Stimulated activated CD8-positive, alpha-beta memory T cell treated with anti-CD3 and anti-CD28 coated beads, Interleukin-4, amount 100 ng/mL, for 4 hours (primary cell): ENCODE results near the gene KLLN.
A peak's percentile ranks its signal among the peaks of the same experiment; 100 is the strongest.
"Not testable (repeated sequence)": the region's sequence is repeated elsewhere in the genome, so short reads cannot be mapped to it uniquely, and the experiment has no call there.

ENCODE experiments used
- DNase-seq, 2 donors: peaks; one replicate each; pipeline ENCODE4 v3.0.0-alpha.2; 2020; ENCODE audit warnings: low read depth in 2 of 2, low spot score in 1 of 2

The KLLN gene

DNA sequence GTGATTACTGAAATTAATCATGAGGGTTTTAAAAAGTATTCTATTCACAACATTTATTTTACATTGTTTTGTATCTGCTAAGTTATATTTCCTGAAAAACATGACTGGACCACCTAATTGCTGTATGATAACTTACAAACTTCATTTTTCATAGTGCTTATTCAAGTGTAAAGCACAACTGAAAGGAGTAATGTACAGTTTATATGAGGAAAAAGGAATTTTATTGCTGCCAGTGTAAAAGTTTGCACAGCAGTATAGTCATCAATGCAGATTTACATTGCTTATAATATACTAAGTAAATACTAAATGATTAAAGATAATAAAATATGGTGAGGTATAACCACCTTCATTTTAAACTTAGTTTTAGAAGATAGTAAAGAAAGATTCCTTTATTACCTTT is 4.1 kb upstream of the KLLN start:
- no peak for DNase-seq

DNA sequence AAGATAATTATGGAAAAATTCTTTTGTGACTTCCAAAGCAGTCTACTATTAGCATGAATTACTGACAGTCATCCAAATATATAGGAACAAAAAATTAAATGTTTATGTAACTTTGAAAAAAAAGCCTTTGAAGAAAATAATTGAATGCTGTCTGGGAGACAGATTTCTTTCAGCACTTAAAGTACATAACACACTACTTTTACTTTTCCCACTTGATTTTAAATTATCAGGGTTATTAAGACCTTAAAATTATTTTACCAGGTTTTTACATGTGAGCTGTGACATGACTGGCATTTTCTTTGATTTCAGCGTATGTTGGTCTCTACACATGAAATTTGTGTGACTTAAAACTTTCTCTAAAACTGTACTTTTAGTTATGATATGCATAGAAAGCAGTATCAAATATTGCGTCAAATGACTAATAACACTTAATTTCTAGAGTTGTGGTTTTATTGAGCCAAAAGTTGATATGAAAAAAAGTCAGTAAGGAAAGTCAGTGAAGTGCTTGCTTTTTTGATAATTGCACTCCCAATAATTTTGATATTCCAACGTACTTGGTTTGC is 3.2 kb upstream of the KLLN start:
- DNase-seq, result no peak

DNA sequence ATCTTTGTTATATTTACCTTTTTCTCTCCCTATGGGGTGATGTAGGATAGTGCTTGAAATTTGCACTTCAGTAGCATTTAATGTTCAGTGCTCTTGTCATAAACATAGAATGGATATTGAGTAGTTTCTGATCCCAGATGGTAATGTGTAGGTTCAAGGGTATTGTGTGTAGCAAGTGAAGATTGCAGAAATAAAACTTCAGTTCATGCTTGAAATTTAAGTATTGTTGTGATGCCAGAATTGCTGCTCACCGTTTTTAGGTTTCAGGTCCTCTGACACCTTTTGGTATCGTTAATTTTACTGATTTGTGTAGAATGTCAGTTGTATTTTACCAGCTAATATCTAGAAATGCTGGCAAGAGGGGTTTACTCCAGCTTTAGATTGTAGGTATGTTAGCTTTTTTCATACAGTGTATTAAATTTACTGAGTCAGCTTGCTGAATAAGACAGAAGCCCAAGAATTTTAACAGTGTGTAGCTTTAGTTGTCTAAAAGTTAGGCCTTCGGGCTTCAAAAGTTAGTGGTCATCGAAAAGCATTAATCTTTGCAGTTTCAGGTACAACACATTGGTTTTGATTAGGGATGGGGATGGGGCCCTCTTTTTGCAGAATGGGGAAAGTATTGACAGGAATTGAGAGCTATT is 2.0 kb upstream of the KLLN start:
- DNase-seq, result no peak

DNA sequence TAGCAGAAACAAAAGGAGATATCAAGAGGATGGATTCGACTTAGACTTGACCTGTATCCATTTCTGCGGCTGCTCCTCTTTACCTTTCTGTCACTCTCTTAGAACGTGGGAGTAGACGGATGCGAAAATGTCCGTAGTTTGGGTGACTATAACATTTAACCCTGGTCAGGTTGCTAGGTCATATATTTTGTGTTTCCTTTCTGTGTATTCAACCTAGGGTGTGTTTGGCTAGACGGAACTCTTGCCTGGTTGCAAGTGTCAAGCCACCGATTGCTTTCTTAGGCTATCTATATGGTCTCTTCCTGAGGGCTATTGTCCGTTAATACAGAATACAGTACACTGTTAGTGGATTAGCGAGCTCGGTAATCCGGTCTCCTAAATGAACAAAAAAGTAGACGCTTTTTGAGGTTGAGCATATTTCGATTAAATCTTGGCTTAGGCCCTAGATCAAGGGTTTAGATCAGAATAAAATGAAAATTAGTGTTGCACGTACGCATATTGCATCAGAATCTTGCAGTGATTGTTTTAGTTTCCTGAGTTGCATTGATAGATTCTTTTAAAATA is 1.2 kb upstream of the KLLN start:
- no peak for DNase-seq

DNA sequence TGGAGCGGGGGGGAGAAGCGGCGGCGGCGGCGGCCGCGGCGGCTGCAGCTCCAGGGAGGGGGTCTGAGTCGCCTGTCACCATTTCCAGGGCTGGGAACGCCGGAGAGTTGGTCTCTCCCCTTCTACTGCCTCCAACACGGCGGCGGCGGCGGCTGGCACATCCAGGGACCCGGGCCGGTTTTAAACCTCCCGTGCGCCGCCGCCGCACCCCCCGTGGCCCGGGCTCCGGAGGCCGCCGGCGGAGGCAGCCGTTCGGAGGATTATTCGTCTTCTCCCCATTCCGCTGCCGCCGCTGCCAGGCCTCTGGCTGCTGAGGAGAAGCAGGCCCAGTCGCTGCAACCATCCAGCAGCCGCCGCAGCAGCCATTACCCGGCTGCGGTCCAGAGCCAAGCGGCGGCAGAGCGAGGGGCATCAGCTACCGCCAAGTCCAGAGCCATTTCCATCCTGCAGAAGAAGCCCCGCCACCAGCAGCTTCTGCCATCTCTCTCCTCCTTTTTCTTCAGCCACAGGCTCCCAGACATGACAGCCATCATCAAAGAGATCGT is 690 bp upstream of the KLLN start:
- not testable (repeated sequence) for DNase-seq

DNA sequence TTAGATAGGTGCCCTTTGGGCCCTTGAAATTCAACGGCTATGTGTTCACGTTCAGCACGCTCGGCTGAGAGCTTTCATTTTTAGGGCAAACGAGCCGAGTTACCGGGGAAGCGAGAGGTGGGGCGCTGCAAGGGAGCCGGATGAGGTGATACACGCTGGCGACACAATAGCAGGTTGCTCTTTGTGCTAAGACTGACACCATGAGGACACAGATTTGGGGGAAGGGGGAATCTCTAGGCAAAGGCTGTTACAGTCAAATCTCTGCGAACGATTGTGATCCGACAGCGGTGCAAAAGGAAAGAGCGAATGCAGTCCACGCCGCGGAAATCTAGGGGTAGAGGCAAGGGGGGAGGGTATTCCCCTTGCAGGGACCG is 667 bp downstream of the KLLN start:
- DNase-seq, result no peak

DNA sequence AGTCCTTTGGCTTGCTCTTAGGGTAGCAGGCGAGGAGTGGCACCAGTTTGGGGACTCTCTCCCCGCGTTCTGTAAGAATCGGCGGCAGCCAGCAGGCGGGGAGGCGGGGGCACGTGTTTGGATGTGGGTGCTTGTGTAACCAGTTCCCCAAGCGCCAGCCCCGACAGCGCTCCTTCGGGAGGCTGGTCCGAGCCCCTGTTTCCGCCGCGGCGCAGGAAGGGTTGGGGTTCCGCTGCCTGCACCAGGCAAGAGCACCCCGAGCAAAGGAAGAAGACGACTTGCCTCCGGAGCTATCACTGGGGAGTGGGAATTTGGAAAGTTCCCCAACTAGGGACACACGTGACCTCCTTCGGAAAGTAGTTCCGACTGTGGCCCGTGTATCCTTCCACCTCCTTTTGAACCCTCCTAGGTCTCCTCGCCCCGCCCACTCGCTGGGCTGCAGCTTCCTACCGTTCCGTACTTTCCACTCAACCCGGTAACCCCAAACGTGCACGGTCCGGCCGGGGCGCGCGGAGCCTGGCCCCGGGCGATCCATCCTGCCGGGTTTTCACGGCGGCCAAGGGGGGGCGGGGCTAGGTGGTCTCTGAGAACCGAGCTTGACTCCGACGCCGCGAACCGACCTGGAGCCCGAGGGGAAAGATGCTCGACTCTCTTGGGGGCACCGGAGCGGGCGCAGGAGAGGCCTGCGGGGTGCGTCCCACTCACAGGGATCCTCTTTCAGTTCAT is 1.2 kb downstream of the KLLN start:
- peak; percentile 81 to 90 for DNase-seq

DNA sequence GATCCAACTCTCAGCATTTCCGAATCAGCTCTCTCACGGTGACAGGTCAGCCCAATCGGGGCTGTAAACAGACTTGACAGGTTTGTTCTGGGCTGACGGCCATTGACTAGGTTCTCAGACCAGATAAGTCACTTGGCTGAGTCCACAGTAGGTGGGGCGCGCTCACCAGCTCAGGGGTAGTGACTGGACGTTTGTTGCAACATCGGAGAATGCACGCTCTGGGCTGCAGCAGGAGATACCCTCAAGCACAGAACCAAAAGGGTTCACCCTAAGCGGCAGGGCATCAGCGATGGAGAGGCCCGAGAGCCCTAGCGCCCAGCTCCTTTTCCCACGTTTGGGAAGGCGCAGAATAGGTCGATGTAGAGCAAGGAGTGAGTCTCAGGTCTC is 1.8 kb downstream of the KLLN start:
- no peak for DNase-seq

DNA sequence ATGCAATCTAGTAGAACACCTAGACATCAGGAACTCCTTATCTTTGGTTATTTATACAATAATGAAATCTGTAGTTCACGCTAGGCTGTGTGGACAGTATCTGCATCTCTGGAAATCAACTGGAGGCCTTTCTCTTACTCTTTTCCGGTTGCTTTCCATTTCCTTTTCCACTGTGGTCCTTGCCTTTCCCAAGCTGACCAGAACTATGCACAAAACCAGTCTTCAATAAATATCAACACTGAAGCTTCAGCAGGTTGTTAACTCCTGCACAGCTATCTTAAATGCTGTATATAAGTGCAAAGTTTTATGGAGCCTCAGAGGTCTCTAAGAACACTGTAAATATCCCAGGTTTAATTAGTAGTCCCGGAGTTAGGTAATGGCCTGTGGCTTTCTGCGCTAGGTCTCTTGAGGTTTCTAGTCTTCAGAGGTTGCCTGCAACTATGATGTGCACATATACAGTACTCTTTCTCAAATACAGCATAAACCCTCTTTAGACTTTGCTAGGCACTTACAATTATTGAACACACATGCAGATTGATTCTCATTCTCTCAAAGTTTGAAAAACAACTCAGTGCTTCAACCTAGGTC is 2.4 kb downstream of the KLLN start:
- no peak for DNase-seq

DNA sequence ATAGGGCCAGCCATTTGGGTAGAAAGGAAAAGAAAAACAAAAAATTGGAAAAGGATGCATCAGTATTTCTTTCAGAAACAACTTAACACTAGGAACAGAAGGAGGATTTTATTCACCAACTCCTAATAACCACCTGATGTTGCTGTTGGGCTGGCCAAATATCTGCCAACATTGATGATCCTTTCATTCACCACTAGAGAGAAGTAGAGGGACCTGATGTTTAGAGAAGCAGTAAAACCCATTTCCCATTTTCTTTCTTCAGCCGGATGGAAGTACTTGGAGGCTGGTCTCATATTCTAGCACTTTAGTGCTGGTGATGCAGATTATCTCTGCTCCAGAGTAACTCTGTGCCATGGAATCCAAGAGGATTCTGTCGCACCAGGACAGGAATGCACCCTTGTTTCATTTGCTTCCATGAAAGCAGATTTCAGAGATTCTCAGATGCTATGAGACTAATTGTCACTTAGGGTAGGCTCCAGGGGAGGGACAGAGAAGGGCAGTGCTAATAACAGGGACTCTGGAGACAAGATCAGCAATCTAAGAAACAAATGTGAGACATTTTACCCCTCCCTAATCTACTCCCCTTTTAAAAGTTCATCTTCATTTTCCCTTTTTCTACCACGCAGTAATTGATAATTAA is 3.1 kb downstream of the KLLN start:
- no peak for DNase-seq

DNA sequence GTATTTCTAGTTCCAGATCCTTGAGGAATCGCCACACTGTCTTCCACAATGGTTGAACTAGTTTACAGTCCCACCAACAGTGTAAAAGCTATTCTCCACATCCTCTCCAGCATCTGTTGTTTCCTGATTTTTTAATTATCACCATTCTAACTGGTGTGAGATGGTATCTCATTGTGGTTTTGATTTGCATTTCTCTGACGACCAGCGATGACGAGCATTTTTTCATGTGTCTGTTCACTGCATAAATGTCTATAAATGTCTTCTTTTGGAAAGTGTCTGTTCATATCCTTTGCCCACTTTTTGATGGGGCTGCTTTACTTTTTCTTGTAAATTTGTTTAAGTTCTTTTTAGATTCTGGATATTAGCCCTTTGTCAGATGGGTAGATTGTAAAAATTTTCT is 7.7 kb downstream of the KLLN start:
- DNase-seq, result not testable (repeated sequence)

DNA sequence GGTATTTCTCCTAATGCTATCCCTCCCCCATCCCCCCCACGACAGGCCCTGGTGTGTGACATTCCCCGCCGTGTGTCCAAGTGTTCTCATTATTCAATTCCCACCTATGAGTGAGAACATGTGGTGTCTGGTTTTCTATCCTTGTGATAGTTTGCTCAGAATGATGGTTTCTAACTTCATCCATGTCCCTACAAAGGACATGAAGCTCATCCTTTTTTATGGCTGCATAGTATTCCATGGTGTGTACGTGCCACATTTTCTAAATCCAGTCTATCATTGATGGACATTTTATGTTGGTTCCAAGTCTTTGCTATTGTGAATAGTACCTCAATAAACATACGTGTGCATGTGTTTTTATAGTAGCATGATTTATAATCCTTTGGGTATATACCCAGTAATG is 8.1 kb downstream of the KLLN start:
- DNase-seq, result not testable (repeated sequence)

DNA sequence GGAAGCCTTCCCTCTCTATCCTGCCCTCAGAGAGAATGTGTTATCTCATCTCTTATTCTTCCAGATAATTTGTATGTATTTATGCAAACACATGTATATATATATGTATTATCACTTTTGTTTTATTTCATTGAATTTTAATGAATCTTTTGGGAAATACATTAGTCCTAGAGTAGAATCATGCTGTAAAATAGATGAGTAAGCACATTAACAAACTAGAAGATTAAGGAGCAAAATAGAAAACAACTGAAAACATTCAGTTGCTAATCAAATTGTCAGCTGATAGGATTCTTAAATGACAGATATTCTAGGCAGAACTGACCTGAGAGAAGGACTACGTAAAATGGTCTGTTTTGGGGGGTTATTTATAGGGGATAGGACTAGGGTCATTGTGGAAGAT is 11.2 kb downstream of the KLLN start:
- DNase-seq, result no peak

DNA sequence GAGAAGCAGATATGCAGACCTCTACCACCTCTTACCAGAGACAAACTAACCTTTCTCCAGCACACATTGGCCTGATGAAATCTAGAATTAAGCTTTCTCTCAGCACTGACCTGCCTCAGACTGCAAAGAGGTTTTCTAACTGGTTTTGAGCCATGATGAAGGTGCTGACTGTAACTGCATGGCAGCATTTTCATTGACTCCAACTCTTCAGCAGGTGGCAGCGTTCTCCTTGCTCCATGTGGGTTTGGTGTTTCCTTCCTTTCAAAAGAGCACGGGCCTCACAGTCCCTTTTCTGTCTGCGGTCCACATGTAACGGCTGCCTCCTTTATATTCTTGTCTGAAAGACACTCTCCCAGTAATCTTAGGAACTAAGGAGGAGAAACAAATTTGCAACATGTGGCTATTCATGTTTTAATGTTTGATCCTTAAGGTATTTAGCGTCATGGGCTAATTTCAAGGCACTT is 12.6 kb downstream of the KLLN start:
- DNase-seq, result peak in 1 of 2 donors; percentile 6

DNA sequence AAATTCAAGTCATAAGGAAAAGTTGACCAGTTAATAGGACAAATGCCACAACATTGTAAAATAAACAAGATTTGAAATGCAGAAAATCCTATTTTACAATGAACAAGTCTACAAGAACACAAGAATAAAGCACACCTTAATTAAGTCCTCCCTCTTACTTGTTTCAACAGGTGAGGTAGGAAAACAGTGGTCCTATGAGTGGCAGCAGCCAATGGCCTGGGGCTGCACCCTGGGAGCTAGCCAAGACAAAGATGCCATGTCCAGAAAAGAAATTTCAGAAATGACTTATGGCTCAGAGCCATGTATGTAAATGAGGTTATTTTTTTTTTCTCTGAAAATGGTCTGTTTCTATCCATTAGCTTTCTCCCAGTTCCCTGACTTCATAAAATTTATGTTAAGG is 14.3 kb downstream of the KLLN start:
- no peak for DNase-seq

DNA sequence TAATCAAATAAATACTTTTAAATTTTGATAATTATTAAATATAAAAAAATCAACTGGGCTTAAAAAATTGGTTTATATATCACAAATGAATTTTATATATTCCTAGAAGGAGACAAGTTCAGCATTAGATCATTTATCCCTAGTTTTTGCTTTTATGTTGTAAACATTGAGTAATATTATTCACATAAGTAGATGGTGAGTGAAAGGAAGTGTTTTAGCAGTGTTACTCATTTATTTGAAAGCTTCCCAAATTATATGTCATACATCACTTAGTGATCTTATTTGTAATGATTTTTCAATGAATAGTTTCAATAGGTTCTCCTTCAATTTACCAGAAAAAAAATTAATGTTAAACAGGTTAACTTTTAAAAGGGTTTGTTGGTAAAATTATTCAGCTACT is 15.8 kb downstream of the KLLN start:
- DNase-seq, result no peak

DNA sequence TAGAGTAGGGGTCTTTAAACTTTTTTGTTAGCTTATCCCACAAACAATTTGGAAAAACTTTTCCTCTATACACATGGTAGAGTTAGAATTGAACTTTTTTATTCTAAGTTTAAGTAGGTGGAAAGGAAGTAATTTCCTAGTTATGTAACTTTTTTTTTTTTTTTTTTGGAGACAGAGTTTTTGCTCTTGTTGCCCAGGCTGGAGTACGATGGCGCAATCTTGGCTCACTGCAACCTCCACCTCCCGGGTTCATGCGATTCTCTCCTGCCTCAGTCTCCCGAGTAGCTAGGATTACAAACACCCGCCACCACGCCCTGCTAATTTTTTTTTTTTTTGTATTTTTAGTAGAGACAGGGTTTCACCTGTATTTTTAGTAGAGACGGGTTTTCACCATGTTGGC is 16.6 kb downstream of the KLLN start:
- DNase-seq, result not testable (repeated sequence)

DNA sequence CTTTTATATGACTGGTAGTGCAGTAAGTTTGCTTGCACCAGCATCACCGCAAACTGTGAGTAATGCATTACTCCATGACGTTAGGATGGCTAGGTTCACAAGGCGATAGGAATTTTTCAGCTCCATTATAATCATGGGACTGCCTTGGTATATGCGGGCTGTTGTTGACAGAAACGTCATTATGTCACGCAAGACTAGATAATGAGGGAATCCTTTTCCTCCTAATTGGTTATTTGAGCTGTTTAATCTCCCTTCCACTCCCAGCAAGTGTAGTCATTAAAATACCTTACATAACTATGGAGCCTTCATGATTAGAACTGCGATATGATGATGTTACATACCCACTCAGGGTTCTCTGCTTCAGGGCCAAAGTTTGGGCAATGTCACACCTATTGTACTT is 17.3 kb downstream of the KLLN start:
- no peak for DNase-seq

DNA sequence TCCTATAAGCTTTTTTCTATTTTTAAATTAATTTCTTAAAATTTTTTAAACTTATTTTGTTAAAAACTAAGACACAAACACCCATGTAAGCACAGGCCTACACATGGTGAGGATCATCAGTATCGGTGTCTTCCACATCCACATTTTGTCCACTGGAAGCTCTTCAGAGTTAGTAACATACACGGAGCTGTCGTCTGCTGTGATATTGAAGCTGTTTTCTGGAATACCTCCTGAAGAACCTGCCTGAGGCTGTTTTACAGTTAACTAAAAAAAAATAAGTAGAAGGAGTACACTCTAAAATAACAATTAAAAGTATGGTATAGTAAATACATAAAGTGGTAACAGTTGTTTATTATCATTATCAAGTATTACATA is 17.7 kb downstream of the KLLN start:
- DNase-seq, result no peak

DNA sequence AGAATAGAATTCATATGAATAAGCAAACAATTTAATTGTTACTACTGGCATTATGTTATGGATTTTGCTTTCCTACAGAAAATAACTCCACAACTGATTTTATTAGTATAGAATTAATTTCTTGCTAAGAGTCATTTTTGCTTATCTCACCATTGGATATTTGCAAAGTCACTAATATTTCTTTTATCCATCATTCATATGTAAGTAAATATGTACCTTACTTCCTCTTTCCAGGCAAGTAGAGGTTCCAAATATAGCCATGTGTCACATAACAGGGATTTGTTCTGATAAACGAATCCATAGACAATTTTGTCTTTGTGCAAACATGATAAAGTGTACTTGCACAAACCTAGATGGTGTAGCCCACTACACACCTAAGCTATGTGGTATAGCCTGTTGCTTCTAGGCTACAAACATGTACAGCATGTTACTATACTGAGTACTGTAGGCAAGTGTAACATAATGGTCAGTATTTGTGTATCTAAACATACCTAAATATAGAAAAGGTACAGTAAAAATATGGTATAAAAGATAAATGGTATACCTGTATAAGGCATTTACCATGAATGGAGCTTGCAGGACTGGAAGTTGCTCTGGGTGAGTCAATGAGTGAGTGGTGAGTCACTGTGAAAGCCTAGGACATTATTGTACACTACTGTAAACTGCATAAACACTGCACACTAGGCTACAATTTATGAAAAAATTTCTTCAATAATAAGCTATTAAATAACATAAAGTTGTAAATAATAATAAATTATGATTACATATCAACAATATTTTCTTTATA is 18.3 kb downstream of the KLLN start:
- no peak for DNase-seq

DNA sequence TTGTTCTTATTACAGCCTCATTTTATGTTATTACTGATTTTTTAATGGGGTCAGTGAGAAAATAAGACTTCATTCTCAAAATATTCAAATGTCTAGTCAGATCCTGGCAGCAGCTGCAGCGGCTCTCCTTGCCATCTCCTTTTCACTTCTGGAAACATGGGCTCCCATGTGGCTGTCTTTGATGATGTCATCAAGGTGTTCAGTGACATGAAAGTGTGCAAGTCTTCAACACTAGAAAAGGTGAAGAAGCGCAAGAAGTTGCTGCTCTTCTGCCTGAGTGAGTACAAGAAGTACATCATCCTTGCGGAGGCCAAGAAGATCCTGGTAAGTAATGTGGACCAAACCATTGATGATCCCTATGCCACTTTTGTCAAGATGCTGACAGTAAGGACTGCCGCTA is 19.6 kb downstream of the KLLN start:
- no peak for DNase-seq
